GM21825 (cell line): ENCODE results near the gene VWC2.

Experiments used
- ATAC-seq: cut with Tn5 transposase; IDR thresholded peaks from one replicate; pipeline ENCODE4 v1.9.1; 2021; ENCODE audit warnings: mild to moderate bottlenecking, moderate library complexity; ENCODE audit not compliant: unreplicated experiment

Gene VWC2

GRCh38 chr7:49927631-49928030 is 154.2 kb downstream of the VWC2 start:
- no peak for ATAC-seq

- no peak for ATAC-seq
These were observed 155.3 kb downstream of the VWC2 start for GRCh38 chr7:49928787-49929186.

GRCh38 chr7:49931627-49932026 is 158.2 kb downstream of the VWC2 start:
- no peak for ATAC-seq

GRCh38 chr7:49937608-49938007 is 164.2 kb downstream of the VWC2 start:
- no peak for ATAC-seq
